NCI-H2171 (cell line): ENCODE measurements around the gene LARGE1.

Source experiments
- DNase-seq: peaks from one replicate; lab custom pipeline; 2025; lab: John Stamatoyannopoulos, UW

Gene LARGE1

GRCh38 chr22:33853200-33854097, 66.8 kb downstream of the LARGE1 start:
- no peak for DNase-seq

DNA sequence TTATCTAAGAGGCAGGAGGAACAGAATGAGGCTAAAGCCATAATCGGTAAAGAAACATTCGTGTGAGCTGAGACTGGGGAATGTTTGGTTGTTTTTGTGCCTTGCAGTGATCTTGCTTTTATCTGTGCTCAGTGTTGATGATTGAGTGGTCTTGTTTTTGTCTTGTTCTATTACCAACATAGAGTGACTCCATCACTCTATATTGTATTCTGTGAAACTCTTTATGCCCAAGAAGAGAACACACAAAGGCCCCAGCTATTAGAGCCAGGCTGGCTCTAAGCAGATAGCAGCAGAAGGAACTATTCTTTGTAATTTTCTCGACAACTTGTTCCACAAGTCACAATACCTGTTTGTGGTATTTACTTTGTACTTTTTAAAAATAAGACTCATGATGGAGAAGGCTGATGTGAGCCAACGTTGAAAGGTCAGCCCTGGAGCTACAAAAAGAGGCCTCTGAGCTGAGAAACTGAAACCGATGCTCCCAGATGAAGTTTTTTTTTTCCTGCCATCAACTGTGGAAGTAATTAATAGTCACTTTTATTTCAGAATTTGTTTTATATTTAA, 68.4 kb downstream of the LARGE1 start:
- no peak for DNase-seq

DNA sequence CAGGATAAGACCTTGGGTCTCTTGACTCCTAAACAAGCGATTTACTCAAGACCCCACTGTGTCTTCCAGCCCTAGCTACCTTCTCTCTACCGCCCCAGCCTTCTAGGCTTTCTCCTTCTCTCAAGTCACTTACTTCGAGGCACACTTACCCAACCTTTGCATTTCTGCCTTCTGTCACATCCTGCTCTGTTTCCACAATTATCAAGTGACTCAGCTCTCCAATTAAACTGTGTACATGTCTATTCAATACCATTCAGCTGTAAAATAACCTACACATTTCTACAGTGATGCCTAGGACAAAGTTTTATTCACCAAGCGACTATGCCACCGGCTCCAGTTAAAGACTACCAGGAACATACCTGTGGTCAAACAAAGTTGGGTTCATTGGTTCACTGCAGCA, 69.0 kb downstream of the LARGE1 start:
- DNase-seq, result no peak

DNA sequence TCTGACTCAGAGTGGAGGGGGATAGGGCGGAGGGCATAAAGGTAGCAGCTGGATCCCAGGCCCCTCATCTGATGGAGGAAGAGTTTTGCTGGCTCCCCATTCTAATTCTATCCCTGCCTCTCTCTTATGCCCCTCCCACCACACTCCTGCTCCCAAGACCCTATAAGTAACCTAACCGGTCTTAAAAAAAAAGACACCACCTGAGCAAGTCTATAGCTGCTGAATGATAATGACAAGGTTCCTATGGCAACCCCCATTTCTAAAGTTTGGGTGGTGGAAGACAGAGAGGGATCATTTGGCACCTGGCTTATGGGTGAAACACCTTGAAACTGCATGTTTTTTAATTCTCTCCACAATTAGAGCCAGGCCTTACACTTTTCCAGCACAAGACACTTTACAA, 69.6 kb downstream of the LARGE1 start:
- no peak for DNase-seq

GRCh38 chr22:33850193-33850592, 70.1 kb downstream of the LARGE1 start:
- no peak for DNase-seq

- no peak for DNase-seq
Measured at GRCh38 chr22:33848251-33848650, 72.0 kb downstream of the LARGE1 start.

DNA sequence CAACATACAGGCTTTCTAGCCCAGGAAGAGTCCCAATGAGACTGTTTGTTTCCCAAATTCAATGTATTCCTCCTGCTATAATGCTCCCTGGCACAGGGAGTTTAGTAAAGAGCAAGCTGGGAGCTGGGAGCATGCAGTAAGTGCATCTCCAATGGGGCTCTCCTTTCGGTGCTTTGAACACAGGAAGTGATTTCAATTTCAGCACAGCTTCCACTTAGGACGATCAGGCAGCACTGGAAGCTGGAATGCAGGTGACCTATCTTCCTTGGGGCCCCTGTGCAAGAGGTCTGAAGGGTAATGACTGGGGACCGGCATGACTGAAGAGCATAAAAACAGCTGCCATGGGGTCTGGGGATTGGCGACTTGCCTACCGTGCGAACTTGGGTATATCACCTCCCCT, 76.0 kb downstream of the LARGE1 start:
- no peak for DNase-seq

DNA sequence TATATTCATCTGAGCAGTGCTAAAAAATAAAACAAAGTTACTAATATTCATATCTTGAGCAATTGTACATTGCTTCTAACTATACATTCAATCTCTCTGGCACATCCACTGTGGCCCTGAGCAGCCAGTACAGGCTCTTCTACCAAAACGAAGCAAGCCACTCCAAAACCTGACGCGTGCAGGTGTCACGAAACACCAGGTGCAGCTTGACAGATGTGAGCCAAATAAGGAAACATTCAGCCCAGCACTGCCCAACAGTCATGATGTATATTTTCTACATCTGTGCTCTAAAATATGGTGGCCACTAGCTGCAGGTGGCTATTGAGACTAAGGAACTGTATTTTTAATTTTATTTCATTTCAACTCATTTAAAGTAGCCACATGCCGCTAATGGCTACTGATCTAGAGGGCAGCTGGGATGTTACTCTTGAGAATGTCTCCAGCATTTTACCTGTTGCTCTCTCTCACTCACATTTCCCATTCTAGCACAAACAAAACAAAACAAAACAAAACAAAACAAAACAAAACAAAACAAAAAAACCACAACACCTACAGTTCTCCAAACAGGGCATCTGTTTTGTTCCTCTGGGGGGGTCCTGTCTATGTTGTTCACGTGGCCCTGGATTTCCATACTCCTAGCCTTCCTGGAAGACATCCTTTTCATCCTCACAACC, 77.7 kb downstream of the LARGE1 start:
- peak; percentile 20 for DNase-seq

- no peak for DNase-seq
Measured at GRCh38 chr22:33842006-33842354, 78.3 kb downstream of the LARGE1 start.

- no peak for DNase-seq
Measured at GRCh38 chr22:33841281-33842005, 78.8 kb downstream of the LARGE1 start.

DNA sequence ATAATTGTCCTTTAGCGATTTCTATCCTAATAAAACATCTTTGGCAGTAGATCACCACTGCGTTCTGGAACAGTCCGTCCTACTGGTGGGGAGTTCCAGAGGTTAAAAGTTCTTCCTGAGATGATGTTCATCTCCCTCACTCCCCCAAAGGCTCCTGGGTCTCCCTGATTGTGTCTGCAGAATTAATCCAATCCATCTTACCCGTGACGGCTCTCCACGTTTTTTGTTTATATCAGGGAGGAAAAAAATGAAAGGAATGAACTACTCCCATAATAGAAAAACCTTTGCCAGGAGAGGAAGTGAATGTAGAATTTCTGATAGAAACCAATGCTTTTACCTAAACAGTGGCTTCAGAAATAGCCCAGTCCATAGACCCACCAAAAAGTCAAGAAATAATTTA, 81.6 kb downstream of the LARGE1 start:
- DNase-seq, result no peak

DNA sequence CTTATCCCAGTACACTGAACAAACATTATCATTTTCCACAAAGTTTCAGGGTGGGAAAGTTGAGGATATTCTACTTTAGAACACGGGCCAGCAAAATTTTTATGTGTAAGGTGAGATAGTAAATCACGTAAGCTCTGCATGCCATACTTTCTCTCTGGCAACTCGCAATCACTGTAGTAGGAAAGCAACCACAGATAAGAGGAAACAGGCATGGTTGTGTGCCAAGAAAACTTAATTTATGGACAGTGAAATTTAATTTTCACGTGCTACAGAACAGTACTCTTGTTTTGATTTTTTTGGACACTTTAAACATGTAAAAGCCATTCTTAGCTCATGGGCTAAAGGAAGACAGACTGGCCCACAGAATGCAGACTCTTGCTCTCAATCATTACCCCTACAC, 82.5 kb downstream of the LARGE1 start:
- no peak for DNase-seq

GRCh38 chr22:33835265-33835664, 85.0 kb downstream of the LARGE1 start:
- DNase-seq, result no peak

- no peak for DNase-seq
Measured at GRCh38 chr22:33832558-33833151, 87.6 kb downstream of the LARGE1 start.

GRCh38 chr22:33831651-33832050, 88.6 kb downstream of the LARGE1 start:
- DNase-seq, result no peak

- no peak for DNase-seq
Measured at GRCh38 chr22:33831207-33831606, 89.1 kb downstream of the LARGE1 start.

GRCh38 chr22:33829546-33830280, 90.6 kb downstream of the LARGE1 start:
- DNase-seq, result peak; percentile 48

DNA sequence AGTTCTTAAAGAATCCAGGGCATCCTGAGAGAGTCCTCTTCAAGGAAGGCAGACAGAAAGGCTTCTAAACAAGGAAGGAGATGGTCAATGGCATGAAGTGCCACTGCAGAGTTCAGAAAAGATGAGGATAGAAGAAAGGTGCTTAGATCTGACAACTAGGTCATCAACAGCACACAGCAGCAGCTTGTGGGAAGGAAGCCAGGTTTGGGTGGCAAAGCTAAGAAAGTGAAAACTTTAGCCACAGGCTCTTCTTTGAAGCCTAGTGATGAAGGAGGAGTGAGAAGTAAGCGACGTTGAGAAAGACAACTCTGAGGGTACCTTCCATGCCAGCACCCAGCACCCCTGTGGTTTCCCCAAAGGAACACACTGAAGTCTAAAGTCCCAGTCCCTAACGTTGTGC, 92.0 kb downstream of the LARGE1 start:
- no peak for DNase-seq

- DNase-seq, result no peak
Measured at GRCh38 chr22:33825761-33826160, 94.5 kb downstream of the LARGE1 start.

GRCh38 chr22:33823552-33823951, 96.7 kb downstream of the LARGE1 start:
- no peak for DNase-seq

- DNase-seq, result no peak
Measured at GRCh38 chr22:33821290-33821689, 99.0 kb downstream of the LARGE1 start.
